Keratinocyte (primary cell): Measurements from ENCODE around the gene SPPL2B. TPM values are rescaled to one million over a fixed set of nuclear protein-coding genes. Genes with fewer than 3 reads are reported as not detected.

Experiments used
- DNase-seq: peaks from one replicate; pipeline ENCODE4 v3.0.0-alpha.2; 2011; ENCODE audit warnings: low read depth, missing footprints, low spot score
- FAIRE-seq: peaks from 2 replicates; lab custom pipeline; 2011; peaks lifted over from hg19 to GRCh38; lab: Jason Lieb, UNC
- H2AFZ ChIP-seq: 2 replicates; pipeline ENCODE4 v1.6.0; 2012; ENCODE audit warnings: low read length, control low read depth, inconsistent platforms; ENCODE audit not compliant: control insufficient read depth
- H3K27ac ChIP-seq: 2 replicates; pipeline ENCODE4 v1.5.1; 2011; ENCODE audit warnings: low read length; ENCODE audit not compliant: control insufficient read depth, insufficient read depth
- H3K27me3 ChIP-seq: 3 replicates; pipeline ENCODE4 v1.6.0; 2011; ENCODE audit warnings: low read length; ENCODE audit not compliant: control insufficient read depth, insufficient read depth; ENCODE audit errors: extremely low read depth
- H3K36me3 ChIP-seq, 2 experiments: 2 replicates in 1 of 2; 3 replicates in 1 of 2; pipeline ENCODE4 v1.5.1; 2011; ENCODE audit warnings: low read length in 2 of 2, mild to moderate bottlenecking in 1 of 2; ENCODE audit not compliant: control insufficient read depth in 2 of 2, insufficient read depth in 2 of 2; ENCODE audit errors: extremely low read depth in 1 of 2
- H3K4me1 ChIP-seq: 3 replicates; pipeline ENCODE4 v1.5.1; 2011; ENCODE audit warnings: low read length; ENCODE audit not compliant: control insufficient read depth, insufficient read depth; ENCODE audit errors: extremely low read depth
- H3K4me2 ChIP-seq: 3 replicates; pipeline ENCODE4 v1.6.0; 2011; ENCODE audit warnings: low read depth, low read length; ENCODE audit not compliant: control insufficient read depth, insufficient read depth; ENCODE audit errors: extremely low read depth
- H3K4me3 ChIP-seq, 3 experiments: fragments of 200-600 bp in 1 of 3; sonication (generic) in 1 of 3; 2 replicates in 2 of 3; 3 replicates in 1 of 3; pipeline ENCODE4 v1.5.1; 2011 to 2016; ENCODE audit warnings: low read length in 3 of 3, mild to moderate bottlenecking in 3 of 3, control low read depth in 2 of 3, inconsistent platforms in 1 of 3, low read depth in 1 of 3, mixed read lengths in 1 of 3, mixed run types in 1 of 3, moderate library complexity in 1 of 3; ENCODE audit not compliant: control insufficient read depth in 2 of 3, insufficient read depth in 2 of 3; ENCODE audit errors: extremely low read depth in 1 of 3
- H3K79me2 ChIP-seq: 2 replicates; pipeline ENCODE4 v1.6.0; 2012; ENCODE audit warnings: low read length; ENCODE audit not compliant: control insufficient read depth, insufficient read depth
- H3K9ac ChIP-seq: 3 replicates; pipeline ENCODE4 v1.6.0; 2011; ENCODE audit warnings: low read length; ENCODE audit not compliant: control insufficient read depth, insufficient read depth; ENCODE audit errors: extremely low read depth
- H3K9me1 ChIP-seq: 3 replicates; pipeline ENCODE4 v1.6.0; 2011; ENCODE audit warnings: low read length; ENCODE audit not compliant: control insufficient read depth, insufficient read depth; ENCODE audit errors: extremely low read depth
- H3K9me3 ChIP-seq: 2 replicates; pipeline ENCODE4 v1.5.1; 2012; ENCODE audit warnings: low read depth, low read length; ENCODE audit not compliant: control insufficient read depth
- H4K20me1 ChIP-seq: 3 replicates; pipeline ENCODE4 v1.6.0; 2011; ENCODE audit warnings: low read length; ENCODE audit not compliant: control insufficient read depth, insufficient read depth; ENCODE audit errors: extremely low read depth
- CTCF ChIP-seq, 3 experiments: IDR thresholded peaks in 1 of 3; conservative IDR thresholded peaks in 1 of 3; optimal IDR thresholded peaks in 1 of 3; 2 replicates in 2 of 3; 3 replicates in 1 of 3; pipeline versions ENCODE3 to v1.5.1; 2011; ENCODE audit warnings: low read length in 3 of 3, mild to moderate bottlenecking in 3 of 3, moderate library complexity in 2 of 3, control low read depth in 1 of 3, inconsistent platforms in 1 of 3; ENCODE audit not compliant: insufficient read depth in 2 of 3; ENCODE audit errors: extremely low read depth in 1 of 3
- EZH2 ChIP-seq: IDR thresholded peaks from one replicate; pipeline ENCODE4 v1.6.1; 2012; ENCODE audit warnings: inconsistent platforms, mild to moderate bottlenecking, low read length, moderate library complexity
- dilution Hi-C: fragments of 300-500 bp; cut with MboI; formaldehyde crosslinking; loops from one replicate; pipeline ENCODE4 v1.7.0; 2020; ENCODE audit warnings: low sequenced_read_pairs; ENCODE audit not compliant: extremely low pct_ligation_motif_present
- polyA plus RNA-seq, 5 experiments: library from polyadenylated mRNA; depleted of rRNA in 3 of 5; stranded (reverse) in 3 of 5; stranded (forward) in 1 of 5; unstranded in 1 of 5; fragments of >200 nt; gene quantifications; 1 replicate in 1 of 5; 2 replicates in 3 of 5; 3 replicates in 1 of 5; pipeline versions ENCODE4 v1.2.1 to v1.2.3, GENCODE V29; 2011 to 2012; ENCODE audit warnings: missing spikeins in 2 of 5, low read depth in 1 of 5, low replicate concordance in 1 of 5

The SPPL2B gene
- polyA plus RNA-seq, 1 donor (not counting 4 experiments of a cell fraction or from before 2014, with no cell fraction given) = 9.3 TPM

DNA sequence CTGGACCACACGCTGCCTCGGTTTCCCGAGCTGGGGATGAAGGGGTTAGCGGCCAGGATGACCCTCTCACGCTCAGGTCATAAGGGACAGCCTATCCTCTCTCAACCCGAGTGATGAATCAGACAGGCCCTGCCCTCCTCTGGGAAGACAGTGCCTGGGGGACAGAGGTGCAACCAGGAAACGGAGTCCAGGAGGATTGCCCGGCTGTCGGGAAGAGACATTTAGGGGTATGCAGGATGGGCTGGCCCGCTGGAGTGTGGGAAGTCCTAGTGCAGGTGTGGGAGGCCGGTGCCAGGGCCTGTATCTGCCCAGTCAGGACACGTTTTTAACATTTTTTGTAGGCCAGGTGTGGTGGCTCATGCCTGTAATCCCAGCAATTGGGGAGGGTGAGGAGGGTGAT, 8.4 kb upstream of the SPPL2B start:
- DNase-seq = peak; percentile 13
- H3K79me2 ChIP-seq = peaks cover 8% of the 10 kb centered on the region

DNA sequence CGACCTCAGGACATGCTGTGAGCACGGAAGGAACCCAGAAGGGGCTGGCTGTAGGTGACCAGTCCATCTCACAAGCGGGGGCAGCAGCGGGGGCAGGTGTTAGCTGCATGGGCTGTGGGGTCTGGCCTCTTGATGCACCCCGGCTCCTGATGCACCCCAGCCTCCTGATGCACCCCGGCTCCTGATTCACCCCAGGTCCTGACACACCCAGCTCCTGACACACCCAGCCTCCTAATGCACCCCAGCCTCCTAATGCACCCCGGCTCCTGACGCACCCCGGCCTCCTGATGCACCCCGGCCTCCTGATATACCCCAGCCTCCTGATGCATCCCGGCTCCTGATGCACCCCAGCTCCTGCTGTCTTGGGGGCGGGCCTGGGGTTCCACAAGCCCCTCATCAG, 7.5 kb upstream of the SPPL2B start:
- Histone ChIP-seq H3K9me1 (no peaks in the 10 kb centered on the region), H3K9ac (no peak overlapping the region), H3K4me1 (peaks cover 2% of the 10 kb centered on the region), H3K4me2 (no peak overlapping the region), H3K9me3 (no peaks in the 10 kb centered on the region), H3K4me3 (no peak overlapping the region), H2AFZ (no peak overlapping the region), H3K79me2 (peaks cover 16% of the 10 kb centered on the region), H3K27ac (no peak overlapping the region), H3K36me3 (peaks cover 6 to 15% of the 10 kb centered on the region in 2 experiments), H3K27me3 (no peaks in the 10 kb centered on the region), H4K20me1 (no peaks in the 10 kb centered on the region)
- dilution Hi-C loops = no loop called here
- TF ChIP-seq CTCF (optimal IDR thresholded peaks at IDR 0.05 in 1 of 3, IDR thresholded peaks at IDR 0.05 in 1 of 3, conservative IDR thresholded peaks at IDR 0.05 in 1 of 3; ENCODE audit: extremely low read depth in 1 of 3, insufficient read depth in 2 of 3, low read length in 3 of 3) (no peak), EZH2 (no peak)
- FAIRE-seq (no peak), DNase-seq (no peak)

More for the DNA sequence above, 8.4 kb upstream of the SPPL2B start:
- Histone ChIP-seq H3K9me1 (no peaks in the 10 kb centered on the region), H3K9ac (no peak overlapping the region), H3K4me1 (peaks cover 2% of the 10 kb centered on the region), H4K20me1 (no peaks in the 10 kb centered on the region), H3K27ac (no peak overlapping the region), H3K4me3 (no peak overlapping the region), H3K27me3 (no peaks in the 10 kb centered on the region), H3K9me3 (no peaks in the 10 kb centered on the region), H3K36me3 (peaks cover 6 to 15% of the 10 kb centered on the region in 2 experiments), H3K4me2 (no peak overlapping the region), H2AFZ (no peak overlapping the region)
- dilution Hi-C loops = no loop called here
- TF ChIP-seq EZH2 = no peak
- TF ChIP-seq CTCF (optimal IDR thresholded peaks at IDR 0.05 in 1 of 3, IDR thresholded peaks at IDR 0.05 in 1 of 3, conservative IDR thresholded peaks at IDR 0.05 in 1 of 3; ENCODE audit: extremely low read depth in 1 of 3, insufficient read depth in 2 of 3, low read length in 3 of 3) = no peak
- FAIRE-seq = peak; percentile 46
